Uterus (tissue), 4 donors: ENCODE data around the gene AFMID. TPM values are rescaled to one million over a fixed set of nuclear protein-coding genes. Genes with fewer than 3 reads are reported as not detected.

Source experiments
- DNase-seq, 2 donors: peaks; one replicate each; pipeline ENCODE4 v3.0.0-alpha.2; 2019 to 2020
- H3K27ac ChIP-seq, 2 donors: fragments of 200-600 bp; sonication (generic); 1 replicate in 1 of 2; 2 replicates in 1 of 2; pipeline ENCODE4 v1.5.1; 2016 to 2018
- H3K27me3 ChIP-seq, 2 donors: fragments of 200-600 bp; sonication (generic); one replicate each; pipeline ENCODE4 v1.5.1; 2018 to 2019; ENCODE audit warnings: control low read depth in 1 of 2
- H3K36me3 ChIP-seq, 2 donors: fragments of 200-600 bp; sonication (generic); one replicate each; pipeline ENCODE4 v1.5.1; 2019; ENCODE audit warnings: control low read depth in 1 of 2
- H3K4me1 ChIP-seq, 2 donors: fragments of 200-600 bp; sonication (generic); one replicate each; pipeline ENCODE4 v1.5.1; 2018 to 2019; ENCODE audit warnings: control low read depth in 1 of 2
- H3K4me3 ChIP-seq, 2 donors: fragments of 200-600 bp; sonication (generic); 1 replicate in 1 of 2; 2 replicates in 1 of 2; pipeline ENCODE4 v1.5.1; 2018 to 2019; ENCODE audit warnings: mild to moderate bottlenecking in 1 of 2
- H3K9me3 ChIP-seq, 2 donors: fragments of 200-600 bp; sonication (generic); one replicate each; pipeline ENCODE4 v1.5.1; 2019; ENCODE audit warnings: control low read depth in 1 of 2
- POLR2A ChIP-seq, 2 donors: fragments of 450-650 bp; IDR thresholded peaks; one replicate each; pipeline ENCODE4 v1.6.1; 2016; ENCODE audit warnings: antibody characterized with exemption in 2 of 2, mild to moderate bottlenecking in 1 of 2, moderate library complexity in 1 of 2
- intact Hi-C: fragments of 100-400 bp; cut with DNase I; formaldehyde crosslinking; loops from one replicate; pipeline ENCODE4 v1.15.1; 2023; ENCODE audit warnings: low total_unique reads
- total RNA-seq, 4 donors: library from RNA; depleted of rRNA in 3 of 4; stranded (reverse); fragments of >200 nt in 3 of 4; gene quantifications; one replicate each; pipeline versions ENCODE4 v1.1.0 to v1.2.4, GENCODE V29; 2014 to 2023
- TF ChIP-seq, protein P1 (sequence below), 4 experiments: fragments of 200-600 bp in 2 of 4; fragments of 450-650 bp in 2 of 4; sonication (generic) in 2 of 4; IDR thresholded peaks; one replicate each; pipeline ENCODE4 v1.5.1; 2016 to 2019; ENCODE audit warnings: antibody characterized with exemption in 4 of 4, mild to moderate bottlenecking in 2 of 4, moderate library complexity in 1 of 4
- donor health status: DM: yes; HTN: yes; CAD: no.

Gene AFMID
- total RNA-seq, 4 donors from 2014 or later = 21.2 to 38.4 (median 23.7) TPM

DNA sequence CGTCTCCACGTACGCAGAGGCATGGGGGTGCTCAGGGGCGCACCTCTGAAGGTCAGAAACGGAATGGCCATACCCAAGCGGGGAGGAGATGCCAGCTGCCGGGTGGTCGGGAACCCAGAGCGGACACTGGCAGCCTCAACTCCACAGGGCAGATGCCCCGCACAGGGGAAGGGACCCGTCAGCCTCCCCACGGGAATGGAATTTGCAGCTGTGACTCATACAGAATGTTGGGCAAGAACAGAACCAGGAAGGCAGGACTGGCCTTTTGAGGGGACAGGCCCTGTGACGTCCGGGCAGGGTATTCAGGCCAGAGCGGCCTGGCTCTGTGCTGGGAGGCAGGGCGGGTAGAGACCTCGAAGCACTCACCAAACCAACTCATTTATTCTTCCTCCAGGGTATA lies 7.8 kb upstream of the AFMID start:
- Histone ChIP-seq H3K27me3 (no peaks in the 10 kb centered on the region), H3K4me3 (no peak overlapping the region), H3K27ac (peak overlapping the region; percentile 32 to 75), H3K9me3 (no peaks in the 10 kb centered on the region), H3K36me3 (no peaks in the 10 kb centered on the region), H3K4me1 (peaks cover 0 to 6% of the 10 kb centered on the region in 2 donors)
- intact Hi-C loops = loop anchor here (5.0 kb wide), 1 partner anchor 67 kb away; no protein-coding TSS in a partner anchor
- peak; percentile 35 to 38 for DNase-seq
- TF ChIP-seq, protein P1, sequence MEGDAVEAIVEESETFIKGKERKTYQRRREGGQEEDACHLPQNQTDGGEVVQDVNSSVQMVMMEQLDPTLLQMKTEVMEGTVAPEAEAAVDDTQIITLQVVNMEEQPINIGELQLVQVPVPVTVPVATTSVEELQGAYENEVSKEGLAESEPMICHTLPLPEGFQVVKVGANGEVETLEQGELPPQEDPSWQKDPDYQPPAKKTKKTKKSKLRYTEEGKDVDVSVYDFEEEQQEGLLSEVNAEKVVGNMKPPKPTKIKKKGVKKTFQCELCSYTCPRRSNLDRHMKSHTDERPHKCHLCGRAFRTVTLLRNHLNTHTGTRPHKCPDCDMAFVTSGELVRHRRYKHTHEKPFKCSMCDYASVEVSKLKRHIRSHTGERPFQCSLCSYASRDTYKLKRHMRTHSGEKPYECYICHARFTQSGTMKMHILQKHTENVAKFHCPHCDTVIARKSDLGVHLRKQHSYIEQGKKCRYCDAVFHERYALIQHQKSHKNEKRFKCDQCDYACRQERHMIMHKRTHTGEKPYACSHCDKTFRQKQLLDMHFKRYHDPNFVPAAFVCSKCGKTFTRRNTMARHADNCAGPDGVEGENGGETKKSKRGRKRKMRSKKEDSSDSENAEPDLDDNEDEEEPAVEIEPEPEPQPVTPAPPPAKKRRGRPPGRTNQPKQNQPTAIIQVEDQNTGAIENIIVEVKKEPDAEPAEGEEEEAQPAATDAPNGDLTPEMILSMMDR (IDR thresholded peaks at IDR 0.05) = no peak
- no peak for TF ChIP-seq POLR2A (IDR thresholded peaks at IDR 0.05)

DNA sequence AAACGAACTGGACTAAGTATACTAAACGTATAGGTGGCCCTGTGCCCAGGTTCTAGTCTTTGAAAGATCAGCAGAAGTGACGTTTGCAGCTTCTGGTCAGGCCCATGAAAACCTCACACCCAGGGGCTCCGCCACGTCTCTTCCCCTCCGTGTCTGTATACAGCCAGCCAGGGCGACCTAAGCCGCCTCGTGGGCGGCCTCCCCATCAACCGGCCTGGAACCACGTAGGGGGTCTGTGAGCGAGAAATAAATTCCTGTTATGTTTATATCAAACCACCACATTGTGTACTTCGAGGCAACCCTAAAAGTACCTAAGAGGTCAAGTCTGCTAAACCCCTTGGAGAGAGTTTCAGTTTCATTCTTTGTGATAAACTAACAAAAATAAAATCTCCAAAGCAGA lies 7.1 kb upstream of the AFMID start:
- DNase-seq = no peak
- Histone ChIP-seq H3K4me3 (no peak overlapping the region), H3K27me3 (no peaks in the 10 kb centered on the region), H3K36me3 (no peaks in the 10 kb centered on the region), H3K4me1 (peaks cover 0 to 6% of the 10 kb centered on the region in 2 donors), H3K27ac (peak overlapping the region; percentile 63 to 75), H3K9me3 (no peaks in the 10 kb centered on the region)
- intact Hi-C loops = no loop called here
- TF ChIP-seq, protein P1 (IDR thresholded peaks at IDR 0.05) = no peak
- TF ChIP-seq POLR2A (IDR thresholded peaks at IDR 0.05) = no peak

DNA sequence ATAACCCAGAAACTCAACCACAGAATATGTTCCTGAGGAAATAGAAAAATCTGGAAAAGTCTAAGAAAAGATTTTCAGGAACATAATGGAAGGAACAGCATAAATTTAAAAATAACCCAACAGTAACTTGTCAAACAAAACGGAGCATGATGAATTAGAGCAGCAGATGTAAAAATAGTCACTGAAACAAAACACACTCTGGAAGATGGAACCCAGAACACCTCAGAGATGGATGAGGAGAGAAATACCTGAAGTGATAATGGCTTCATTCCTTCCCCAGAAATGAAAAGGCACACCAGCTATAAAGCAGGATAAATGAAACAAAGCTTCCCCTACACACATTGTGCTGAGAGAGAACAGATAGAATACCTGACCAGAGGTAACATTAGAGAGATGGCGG lies 6.7 kb upstream of the AFMID start:
- H3K4me3 ChIP-seq = no peak overlapping the region
- DNase-seq = no peak
- H3K27me3 ChIP-seq = no peaks in the 10 kb centered on the region
- peaks cover 0 to 2% of the 10 kb centered on the region in 2 donors for H3K4me1 ChIP-seq
- H3K9me3 ChIP-seq = no peaks in the 10 kb centered on the region
- no peaks in the 10 kb centered on the region for H3K36me3 ChIP-seq
- peak overlapping the region; percentile 11 to 75 for H3K27ac ChIP-seq
- TF ChIP-seq POLR2A (IDR thresholded peaks at IDR 0.05) = no peak
- TF ChIP-seq, protein P1 (IDR thresholded peaks at IDR 0.05) = no peak
- intact Hi-C loops = no loop called here

DNA sequence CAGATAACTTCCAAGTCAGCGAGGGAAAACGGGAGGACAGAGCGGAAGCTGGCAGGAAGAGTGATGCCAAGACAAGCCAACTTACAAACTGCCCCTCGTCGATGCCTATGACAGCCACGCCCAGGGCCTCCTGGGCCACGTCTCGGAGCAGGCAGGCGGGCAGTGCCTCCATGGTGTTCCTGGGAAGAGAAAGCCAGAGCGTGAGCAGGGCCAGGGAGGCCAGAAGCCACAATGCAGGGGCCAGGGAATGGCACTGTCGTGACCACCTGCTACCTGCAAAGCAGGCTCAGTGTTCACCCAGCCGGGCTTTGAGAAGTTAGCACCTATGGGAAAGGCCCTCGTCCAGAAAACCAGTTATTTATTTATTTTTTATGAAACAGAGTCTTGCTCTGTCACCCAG lies 4.7 kb upstream of the AFMID start:
- Histone ChIP-seq H3K36me3 (no peaks in the 10 kb centered on the region), H3K4me1 (no peaks in the 10 kb centered on the region), H3K4me3 (no peak overlapping the region), H3K9me3 (no peaks in the 10 kb centered on the region), H3K27ac (no peak overlapping the region), H3K27me3 (no peaks in the 10 kb centered on the region)
- intact Hi-C loops = no loop called here
- TF ChIP-seq POLR2A (IDR thresholded peaks at IDR 0.05) = no peak
- TF ChIP-seq, protein P1 (IDR thresholded peaks at IDR 0.05) = no peak
- no peak for DNase-seq

DNA sequence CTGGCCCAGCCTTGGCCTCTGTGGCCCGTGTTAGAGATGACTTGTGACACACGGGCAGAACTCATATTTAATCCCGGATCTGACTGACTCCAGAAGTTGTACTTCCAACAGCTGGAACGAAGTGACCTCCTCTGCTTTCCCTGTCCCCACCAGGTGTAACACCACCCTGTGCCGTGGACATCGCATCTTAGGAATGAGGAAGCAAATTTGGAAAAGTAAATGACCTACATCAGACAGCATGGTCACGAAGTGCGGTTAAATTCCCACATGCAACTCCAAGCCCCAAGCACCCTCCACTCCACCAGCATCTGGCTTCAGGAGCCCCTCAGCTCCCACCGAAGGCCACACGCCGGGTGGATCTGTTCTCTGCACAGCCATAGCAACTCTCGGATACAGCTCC lies 3.2 kb upstream of the AFMID start:
- H3K36me3 ChIP-seq = no peaks in the 10 kb centered on the region
- no peak overlapping the region for H3K27ac ChIP-seq
- no peaks in the 10 kb centered on the region for H3K9me3 ChIP-seq
- intact Hi-C loops = no loop called here
- TF ChIP-seq, protein P1 (IDR thresholded peaks at IDR 0.05) = no peak
- no peak for TF ChIP-seq POLR2A (IDR thresholded peaks at IDR 0.05)
- no peak for DNase-seq
- no peaks in the 10 kb centered on the region for H3K27me3 ChIP-seq
- no peak overlapping the region for H3K4me3 ChIP-seq
- no peaks in the 10 kb centered on the region for H3K4me1 ChIP-seq
